Measurements from ENCODE around the gene MBD3L5. TPM values are rescaled to one million over a fixed set of nuclear protein-coding genes. Genes with fewer than 3 reads are reported as not detected.
"Not testable (repeated sequence)": the region's sequence is repeated elsewhere in the genome, so short reads cannot be mapped to it uniquely, and the experiment has no call there.

The MBD3L5 gene
- total RNA-seq, 1 donor from 2014 or later: not detected

DNA sequence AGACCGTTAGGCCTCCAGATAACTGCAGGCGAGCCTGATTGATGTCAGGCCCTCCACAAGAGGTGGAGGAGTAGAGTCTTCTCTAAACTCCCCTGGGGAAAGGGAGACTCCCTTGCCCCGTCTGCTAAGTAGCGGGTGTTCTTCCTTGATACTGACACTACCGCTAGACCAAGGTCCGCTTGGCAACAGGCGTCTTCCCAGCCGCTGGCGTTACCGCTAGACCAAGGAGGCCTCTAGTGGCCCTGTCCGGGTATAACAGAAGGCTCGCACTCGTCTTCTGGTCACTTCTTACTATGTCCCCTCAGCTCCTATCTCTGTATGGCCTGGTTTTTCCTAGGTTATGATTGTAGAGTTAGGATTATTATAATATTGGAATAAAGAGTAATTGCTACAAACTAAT is 36.7 kb downstream of the MBD3L5 start:
- peak; percentile 3 for TF ChIP-seq CTCF (IDR thresholded peaks at IDR 0.05; ENCODE audit: insufficient read depth, low read length, severe bottlenecking)
- not testable (repeated sequence) for H3K36me3 ChIP-seq (ENCODE audit: control insufficient read depth, insufficient read depth, low read length); H3K4me3 ChIP-seq (ENCODE audit: low read depth, low read length); DNase-seq (ENCODE audit: low read depth); H3K27me3 ChIP-seq (ENCODE audit: control insufficient read depth, insufficient read depth, low read length); FAIRE-seq

DNA sequence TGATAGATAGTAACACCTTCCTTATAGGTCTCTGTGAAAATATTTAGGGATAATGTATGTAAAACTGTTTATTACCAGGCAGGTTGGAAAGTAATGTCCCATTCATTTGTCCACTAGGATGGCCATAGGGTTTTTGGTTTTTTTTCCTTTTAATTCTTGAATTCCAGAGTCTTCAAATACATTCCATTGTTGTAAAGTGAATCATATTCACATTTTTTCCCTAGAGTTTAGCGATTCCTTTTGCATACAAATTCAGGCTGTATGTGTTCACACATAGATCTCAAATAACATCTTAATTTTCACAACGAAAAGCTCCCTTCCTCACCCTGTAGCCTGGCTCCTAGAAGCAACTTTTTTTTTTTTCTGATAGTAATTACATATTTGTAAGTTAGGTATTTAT is 37.3 kb downstream of the MBD3L5 start:
- DNase-seq (ENCODE audit: low read depth) (no peak), FAIRE-seq (no peak)
- Histone ChIP-seq H3K4me3 (ENCODE audit: low read depth, low read length) (no peak overlapping the region), H3K36me3 (ENCODE audit: control insufficient read depth, insufficient read depth, low read length) (peaks cover 4% of the 10 kb centered on the region), H3K27me3 (ENCODE audit: control insufficient read depth, insufficient read depth, low read length) (no peaks in the 10 kb centered on the region)
- TF ChIP-seq CTCF (IDR thresholded peaks at IDR 0.05; ENCODE audit: insufficient read depth, low read length, severe bottlenecking): no peak

DNA sequence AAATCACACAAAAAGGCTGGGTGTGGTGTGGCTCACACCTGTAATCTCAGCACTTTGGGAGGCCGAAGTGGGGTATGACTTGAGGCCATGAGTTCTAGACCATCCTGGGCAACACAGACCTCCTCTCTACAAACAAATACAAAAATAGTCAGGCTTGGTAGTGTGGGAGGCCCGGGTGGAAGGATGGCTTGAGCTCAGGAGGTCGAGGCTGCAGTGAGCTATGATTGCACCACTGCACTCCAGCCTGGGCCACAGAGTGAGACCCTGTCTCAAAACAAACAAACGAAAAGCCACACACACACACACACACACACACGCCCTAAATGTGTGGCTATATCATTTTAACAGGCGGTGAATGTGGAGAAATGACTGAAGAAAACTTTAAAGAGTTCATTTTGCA is 38.2 kb downstream of the MBD3L5 start:
- Histone ChIP-seq H3K27me3 (ENCODE audit: control insufficient read depth, insufficient read depth, low read length) (no peaks in the 10 kb centered on the region), H3K36me3 (ENCODE audit: control insufficient read depth, insufficient read depth, low read length) (peaks cover 8% of the 10 kb centered on the region), H3K4me3 (ENCODE audit: low read depth, low read length) (peak overlapping the region; percentile 5)
- TF ChIP-seq CTCF (IDR thresholded peaks at IDR 0.05; ENCODE audit: insufficient read depth, low read length, severe bottlenecking): no peak
- no peak for DNase-seq (ENCODE audit: low read depth)
- FAIRE-seq: no peak

GRCh38 chr19:7069042-7069903 is 38.9 kb downstream of the MBD3L5 start, which contains the start of gene ZNF557:
TSS of gene ZNF557 (plus strand) at chr19:7069703. CDS start at chr19:7075075, 5,372 bp downstream.
- FAIRE-seq (no peak), DNase-seq (ENCODE audit: low read depth) (peak; percentile 88)
- H3K4me3 ChIP-seq (ENCODE audit: low read depth, low read length): peak within 1 kb of the TSS; percentile 95
- H3K27me3 ChIP-seq (ENCODE audit: control insufficient read depth, insufficient read depth, low read length): no peaks in the 10 kb centered on the region
- H3K36me3 ChIP-seq (ENCODE audit: control insufficient read depth, insufficient read depth, low read length): peaks cover 10% of the 10 kb centered on the region
- TF ChIP-seq CTCF (IDR thresholded peaks at IDR 0.05; ENCODE audit: insufficient read depth, low read length, severe bottlenecking): no peak

GRCh38 chr19:7069904-7070226 is 39.5 kb downstream of the MBD3L5 start:
- DNase-seq (ENCODE audit: low read depth) (no peak), FAIRE-seq (no peak)
- peaks cover 11% of the 10 kb centered on the region for H3K36me3 ChIP-seq (ENCODE audit: control insufficient read depth, insufficient read depth, low read length)
- no peak for TF ChIP-seq CTCF (IDR thresholded peaks at IDR 0.05; ENCODE audit: insufficient read depth, low read length, severe bottlenecking)
- no peaks in the 10 kb centered on the region for H3K27me3 ChIP-seq (ENCODE audit: control insufficient read depth, insufficient read depth, low read length)
- H3K4me3 ChIP-seq (ENCODE audit: low read depth, low read length): peak overlapping the region; percentile 95
